Measurements from ENCODE around the gene TRPM4.

The TRPM4 gene

DNA sequence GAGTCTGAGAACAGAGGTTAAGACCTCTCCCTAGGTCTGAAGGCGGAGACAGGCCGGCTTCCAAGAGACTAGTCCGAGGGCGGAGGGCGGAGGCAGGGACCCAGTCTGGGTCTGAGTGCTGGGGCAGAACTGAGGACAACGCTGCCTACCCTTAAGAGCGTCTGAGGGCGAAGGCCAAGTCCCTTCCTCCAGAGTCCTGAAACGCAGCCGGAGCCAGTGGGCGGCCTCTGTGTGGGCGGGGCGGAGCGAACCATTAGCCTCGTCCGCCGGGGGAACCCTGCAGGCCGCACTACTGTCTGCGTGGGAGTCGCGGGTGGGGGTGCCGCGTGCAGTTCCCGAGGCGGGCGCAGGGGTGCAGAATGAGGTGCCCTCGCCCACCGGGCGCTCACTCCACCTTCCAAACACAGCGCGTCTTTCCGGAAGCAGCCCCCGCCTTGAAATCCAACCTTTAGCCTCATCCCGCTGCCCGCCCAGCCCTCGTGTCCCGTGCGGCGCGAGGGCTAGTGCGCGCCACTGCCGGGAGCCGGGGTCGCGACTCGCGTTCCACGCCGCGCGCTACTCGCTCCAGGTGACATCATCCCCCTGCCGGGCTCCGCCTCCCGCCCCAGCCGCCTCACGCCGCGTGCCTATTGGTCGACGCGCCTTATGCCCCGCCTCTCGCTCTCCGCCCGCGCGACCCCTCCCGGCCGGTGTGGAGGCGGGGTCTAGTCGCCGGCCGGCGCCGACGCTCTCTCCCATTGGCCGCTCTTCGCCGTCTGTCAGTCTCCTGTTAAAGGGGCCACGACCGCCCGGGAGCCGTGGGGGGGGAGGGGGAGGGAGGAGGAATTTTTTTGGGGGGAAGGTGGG is 38.8 kb upstream of the TRPM4 start, which contains the start of gene C19orf73:
Gene C19orf73, minus strand, starts transcription at position 579 of the 846 bp plus-strand sequence. Its CDS starts 121 bp downstream, at position 458.
- Histone ChIP-seq H3K36me3 (ENCODE audit: insufficient read depth, low read length) (no peaks in the 10 kb centered on the region), H3K27me3 (ENCODE audit: insufficient read depth, low read length, poor library complexity, severe bottlenecking) (no peaks in the 10 kb centered on the region), H3K79me2 (ENCODE audit: insufficient read depth, low read length) (no peaks in the 10 kb centered on the region), H3F3A (ENCODE audit: low read depth) (no peaks in the 10 kb centered on the region), H3K9me2 (replicated peaks; ENCODE audit: low read depth, low read length) (no peaks in the 10 kb centered on the region), H3K9me3 (ENCODE audit: insufficient read depth, low read depth, low read length) (no peaks in the 10 kb centered on the region), H3K4me3 (ENCODE audit: low read length, poor library complexity, severe bottlenecking) (peak within 1 kb of the TSS; percentile 79), H3K9ac (ENCODE audit: low read depth, low read length, poor library complexity, severe bottlenecking) (peak within 1 kb of the TSS; percentile 80), H4K20me1 (ENCODE audit: insufficient read depth, low read length, poor library complexity, severe bottlenecking) (no peaks in the 10 kb centered on the region), H3K4me1 (ENCODE audit: insufficient read depth, low read length, poor library complexity, severe bottlenecking) (peaks cover 19% of the 10 kb centered on the region), H2AFZ (ENCODE audit: low read length) (peak within 1 kb of the TSS; percentile 95), H3K4me2 (ENCODE audit: low read depth, low read length, poor library complexity, severe bottlenecking) (peak within 1 kb of the TSS; percentile 97)
- no peak for TF ChIP-seq CTCF (conservative IDR thresholded peaks at IDR 0.05; ENCODE audit: low read length)
- no peak for TF ChIP-seq EZH2phosphoT487 (IDR thresholded peaks at IDR 0.05; ENCODE audit: borderline replicate concordance)

GRCh38 chr19:49119411-49120324 is 37.9 kb upstream of the TRPM4 start, which contains the start of gene PPFIA3:
Gene PPFIA3 (plus strand): TSS chr19:49119544. CDS start chr19:49127874, 8,330 bp downstream.
- peak within 1 kb of the TSS; percentile 79 for H3K4me3 ChIP-seq (ENCODE audit: low read length, poor library complexity, severe bottlenecking)
- H3K9me3 ChIP-seq (ENCODE audit: insufficient read depth, low read depth, low read length): no peaks in the 10 kb centered on the region
- peak within 1 kb of the TSS; percentile 97 for H3K4me2 ChIP-seq (ENCODE audit: low read depth, low read length, poor library complexity, severe bottlenecking)
- no peaks in the 10 kb centered on the region for H4K20me1 ChIP-seq (ENCODE audit: insufficient read depth, low read length, poor library complexity, severe bottlenecking)
- no peaks in the 10 kb centered on the region for H3K79me2 ChIP-seq (ENCODE audit: insufficient read depth, low read length)
- H3K4me1 ChIP-seq (ENCODE audit: insufficient read depth, low read length, poor library complexity, severe bottlenecking): peaks cover 16% of the 10 kb centered on the region
- peak within 1 kb of the TSS; percentile 80 for H3K9ac ChIP-seq (ENCODE audit: low read depth, low read length, poor library complexity, severe bottlenecking)
- no peaks in the 10 kb centered on the region for H3K9me2 ChIP-seq (replicated peaks; ENCODE audit: low read depth, low read length)
- H3F3A ChIP-seq (ENCODE audit: low read depth): no peaks in the 10 kb centered on the region
- H3K27me3 ChIP-seq (ENCODE audit: insufficient read depth, low read length, poor library complexity, severe bottlenecking): no peaks in the 10 kb centered on the region
- H2AFZ ChIP-seq (ENCODE audit: low read length): peak within 1 kb of the TSS; percentile 95
- TF ChIP-seq EZH2phosphoT487 (IDR thresholded peaks at IDR 0.05; ENCODE audit: borderline replicate concordance) (no peak), CTCF (conservative IDR thresholded peaks at IDR 0.05; ENCODE audit: low read length) (no peak)
- H3K36me3 ChIP-seq (ENCODE audit: insufficient read depth, low read length): no peaks in the 10 kb centered on the region

- no peaks in the 10 kb centered on the region for H3F3A ChIP-seq (ENCODE audit: low read depth)
- peak overlapping the region; percentile 79 for H3K4me3 ChIP-seq (ENCODE audit: low read length, poor library complexity, severe bottlenecking)
- H3K36me3 ChIP-seq (ENCODE audit: insufficient read depth, low read length): no peaks in the 10 kb centered on the region
- H3K4me2 ChIP-seq (ENCODE audit: low read depth, low read length, poor library complexity, severe bottlenecking): peak overlapping the region; percentile 97
- H3K4me1 ChIP-seq (ENCODE audit: insufficient read depth, low read length, poor library complexity, severe bottlenecking): peaks cover 9% of the 10 kb centered on the region
- no peak overlapping the region; the same call in 1 of the 2 replicates for H2AFZ ChIP-seq (ENCODE audit: low read length)
- H3K79me2 ChIP-seq (ENCODE audit: insufficient read depth, low read length): no peaks in the 10 kb centered on the region
- no peaks in the 10 kb centered on the region for H3K27me3 ChIP-seq (ENCODE audit: insufficient read depth, low read length, poor library complexity, severe bottlenecking)
- H4K20me1 ChIP-seq (ENCODE audit: insufficient read depth, low read length, poor library complexity, severe bottlenecking): no peaks in the 10 kb centered on the region
- TF ChIP-seq EZH2phosphoT487 (IDR thresholded peaks at IDR 0.05; ENCODE audit: borderline replicate concordance): no peak
- TF ChIP-seq CTCF (conservative IDR thresholded peaks at IDR 0.05; ENCODE audit: low read length): no peak
- no peak overlapping the region for H3K9ac ChIP-seq (ENCODE audit: low read depth, low read length, poor library complexity, severe bottlenecking)
- no peaks in the 10 kb centered on the region for H3K9me2 ChIP-seq (replicated peaks; ENCODE audit: low read depth, low read length)
- no peaks in the 10 kb centered on the region for H3K9me3 ChIP-seq (ENCODE audit: insufficient read depth, low read depth, low read length)
These were observed 37.3 kb upstream of the TRPM4 start for GRCh38 chr19:49120325-49120683.

All from Loucy (cell line).